GM10847 (cell line): ENCODE data around the gene EGLN1.

Source experiments
- POLR2A ChIP-seq: IDR thresholded peaks from 2 replicates; pipeline ENCODE4 v1.6.1; 2011; ENCODE audit not compliant: insufficient read length; ENCODE audit errors: extremely low read depth

EGLN1 gene

GRCh38 chr1:231421546-231421970 is 529 bp downstream of the EGLN1 start:
- TF ChIP-seq POLR2A: no peak

DNA sequence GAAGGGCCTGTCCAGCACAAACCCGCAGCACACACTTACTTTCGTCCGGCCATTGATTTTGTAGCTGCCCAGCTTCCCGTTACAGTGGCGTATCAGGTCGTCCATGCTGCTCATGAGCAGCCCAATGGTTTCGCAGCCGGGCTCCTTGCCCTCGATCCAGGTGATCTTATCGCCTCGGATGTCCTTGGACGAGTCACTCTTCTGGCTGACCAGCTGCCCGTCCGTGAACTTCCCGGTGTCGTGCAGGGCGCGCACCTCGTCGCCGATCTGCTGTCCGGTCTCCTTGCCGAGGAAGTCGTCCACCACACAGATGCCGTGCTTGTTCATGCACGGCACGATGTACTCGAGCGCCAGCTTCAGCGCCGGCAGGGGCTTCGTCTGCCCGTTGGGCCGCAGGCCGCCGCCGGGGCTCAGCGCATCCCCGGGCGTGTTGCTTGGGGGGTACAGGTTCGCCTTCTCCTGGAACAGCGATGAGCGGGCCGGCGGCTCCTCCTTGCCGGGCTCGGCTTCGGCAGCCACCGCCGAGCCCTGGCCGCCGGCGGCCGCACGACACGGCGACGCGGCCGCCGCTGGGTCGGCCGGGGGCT is 1.0 kb downstream of the EGLN1 start:
- TF ChIP-seq POLR2A: no peak

- no peak for TF ChIP-seq POLR2A
Measured at GRCh38 chr1:231420299-231420958, 1.7 kb downstream of the EGLN1 start.

- no peak for TF ChIP-seq POLR2A
Measured at GRCh38 chr1:231419738-231420298, 2.3 kb downstream of the EGLN1 start.

DNA sequence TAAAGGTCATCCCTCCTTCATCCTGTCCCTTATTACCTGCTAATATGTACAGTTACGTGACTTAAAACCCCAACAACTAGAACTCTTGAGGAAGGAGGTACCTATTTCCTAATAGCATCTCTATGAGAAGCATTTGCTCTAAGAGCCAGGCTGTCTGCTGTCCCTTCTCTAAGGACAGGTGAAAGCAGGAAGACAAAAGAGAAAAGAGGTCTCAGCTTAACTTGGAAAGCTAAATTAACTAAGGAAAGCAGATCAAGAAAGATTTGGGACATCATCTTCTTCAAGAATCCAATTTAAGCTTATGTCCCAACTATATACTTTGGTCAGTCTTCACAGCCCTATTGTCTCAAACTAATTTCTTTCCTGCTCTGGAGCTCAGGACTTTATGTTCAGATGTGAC is 2.9 kb downstream of the EGLN1 start:
- TF ChIP-seq POLR2A: no peak

DNA sequence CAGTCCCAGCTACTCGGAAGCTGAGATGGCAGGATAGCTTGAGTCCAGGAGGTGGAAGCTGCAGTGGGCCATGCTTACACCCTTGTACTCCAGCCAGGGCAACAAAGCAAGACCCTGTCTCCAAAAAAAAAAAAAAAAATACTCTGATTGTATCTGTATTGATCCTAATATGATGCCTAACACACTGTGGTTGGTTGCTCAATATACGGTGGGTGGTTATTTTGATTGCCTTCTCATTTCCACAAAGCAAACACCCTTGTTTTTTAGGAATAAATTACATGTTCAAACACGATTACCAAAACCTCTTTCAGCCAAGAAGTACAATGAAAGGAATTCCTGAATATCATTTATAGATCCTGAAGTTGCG is 3.4 kb downstream of the EGLN1 start:
- no peak for TF ChIP-seq POLR2A

- TF ChIP-seq POLR2A: no peak
Measured at GRCh38 chr1:231418101-231418740, 3.9 kb downstream of the EGLN1 start.

DNA sequence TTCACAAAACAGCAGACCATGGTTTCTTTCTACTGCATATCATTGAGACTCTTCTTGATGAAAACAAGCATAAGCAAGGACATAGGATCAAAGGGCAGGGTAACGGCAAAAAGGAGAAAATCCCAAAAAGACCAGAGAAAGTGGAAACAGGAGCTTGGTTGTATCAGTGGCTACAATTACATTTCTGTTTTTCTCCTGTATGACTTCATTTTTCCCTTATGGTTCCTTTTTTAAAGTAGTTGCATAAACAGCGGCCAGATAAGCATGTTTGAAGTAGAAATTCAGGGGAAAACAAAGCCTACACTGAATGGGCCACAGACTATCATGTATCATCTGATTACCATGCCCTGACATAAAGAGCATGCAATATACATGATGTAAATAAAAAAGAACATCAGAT is 4.6 kb downstream of the EGLN1 start:
- TF ChIP-seq POLR2A: no peak

DNA sequence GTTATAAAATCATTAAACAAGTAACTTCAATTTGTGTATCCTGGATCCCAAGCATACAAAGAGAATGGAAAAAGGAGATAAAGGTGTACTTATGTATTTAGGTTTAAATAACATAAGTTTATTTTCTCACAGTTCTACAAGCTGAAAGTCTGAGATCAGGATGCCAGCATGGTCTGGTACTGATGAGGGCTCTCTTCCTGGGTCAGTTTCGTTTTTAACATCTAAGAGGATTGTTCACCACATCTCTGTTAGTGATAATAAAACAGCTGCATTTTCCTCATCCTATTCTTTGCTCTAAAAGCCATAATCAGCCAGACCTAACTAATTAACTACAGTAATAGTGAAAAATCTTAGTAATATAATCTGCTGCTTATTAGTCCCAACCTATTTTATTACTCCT is 5.2 kb downstream of the EGLN1 start:
- no peak for TF ChIP-seq POLR2A

GRCh38 chr1:231415018-231415583 is 7.0 kb downstream of the EGLN1 start:
- no peak for TF ChIP-seq POLR2A

- TF ChIP-seq POLR2A: no peak
Measured at GRCh38 chr1:231414260-231415016, 7.6 kb downstream of the EGLN1 start.

GRCh38 chr1:231413749-231414082 is 8.4 kb downstream of the EGLN1 start:
- TF ChIP-seq POLR2A: no peak

- TF ChIP-seq POLR2A: no peak
Measured at GRCh38 chr1:231411036-231411531, 11.0 kb downstream of the EGLN1 start.

DNA sequence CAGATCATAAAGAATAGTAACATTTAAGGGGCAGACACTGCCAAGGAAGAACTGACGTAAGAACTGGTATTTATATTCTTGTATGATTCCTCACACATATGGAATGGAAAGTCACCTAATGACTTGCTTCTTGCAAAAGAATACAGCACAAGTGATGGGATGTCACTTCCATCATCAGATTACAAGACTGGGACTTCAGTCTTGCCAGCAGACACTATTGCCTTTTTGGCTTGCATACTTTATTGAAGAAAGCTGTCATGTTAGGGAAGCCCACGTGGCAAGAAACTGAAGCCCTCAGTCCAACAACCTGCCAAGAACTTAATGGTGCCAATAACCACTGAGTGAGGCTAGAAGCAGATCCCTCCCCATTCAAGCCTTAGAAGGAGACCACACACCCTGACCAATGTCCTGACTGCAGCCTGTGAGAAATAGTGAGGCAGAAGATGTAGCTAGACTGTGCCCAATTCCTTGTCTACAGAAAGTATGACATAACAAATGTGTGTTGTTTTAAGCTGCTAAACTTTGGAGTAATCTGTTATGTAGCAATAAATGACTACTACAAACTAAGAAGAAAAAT is 12.0 kb downstream of the EGLN1 start:
- TF ChIP-seq POLR2A: no peak
